Left kidney (tissue), 2 donors: ENCODE results near the gene IRF2. TPM values are rescaled to one million over a fixed set of nuclear protein-coding genes. Genes with fewer than 3 reads are reported as not detected.

Experiments used
- DNase-seq: peaks from one replicate; pipeline ENCODE4 v3.0.0-alpha.2; 2013
- polyA plus RNA-seq: library from polyadenylated mRNA; unstranded; fragments of 120-200 nt; gene quantifications from one replicate; pipeline ENCODE4 v1.2.1, GENCODE V29; 2013; ENCODE audit not compliant: insufficient read length

IRF2 gene
- polyA plus RNA-seq, 1 donor: 28.9 TPM

DNA sequence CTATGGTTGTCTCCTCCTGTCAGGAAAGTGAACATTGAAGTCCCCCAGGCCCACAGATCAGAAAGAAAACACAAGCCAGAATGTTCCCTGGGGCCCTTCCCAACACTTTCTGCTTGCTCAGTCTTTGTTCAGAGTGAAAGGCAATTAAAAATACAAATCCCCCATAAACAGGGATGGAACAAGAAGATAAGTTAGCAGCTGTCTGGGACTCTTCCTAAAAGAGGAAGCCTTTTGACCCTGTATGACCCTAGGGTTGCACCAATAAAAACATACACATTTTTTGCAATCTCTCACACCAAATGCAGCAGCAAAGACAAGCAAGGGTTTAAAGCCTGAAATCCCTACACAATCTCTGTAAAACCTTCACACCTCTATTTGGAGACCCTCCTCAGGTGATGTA lies 22.6 kb downstream of the IRF2 start:
- DNase-seq: no peak

DNA sequence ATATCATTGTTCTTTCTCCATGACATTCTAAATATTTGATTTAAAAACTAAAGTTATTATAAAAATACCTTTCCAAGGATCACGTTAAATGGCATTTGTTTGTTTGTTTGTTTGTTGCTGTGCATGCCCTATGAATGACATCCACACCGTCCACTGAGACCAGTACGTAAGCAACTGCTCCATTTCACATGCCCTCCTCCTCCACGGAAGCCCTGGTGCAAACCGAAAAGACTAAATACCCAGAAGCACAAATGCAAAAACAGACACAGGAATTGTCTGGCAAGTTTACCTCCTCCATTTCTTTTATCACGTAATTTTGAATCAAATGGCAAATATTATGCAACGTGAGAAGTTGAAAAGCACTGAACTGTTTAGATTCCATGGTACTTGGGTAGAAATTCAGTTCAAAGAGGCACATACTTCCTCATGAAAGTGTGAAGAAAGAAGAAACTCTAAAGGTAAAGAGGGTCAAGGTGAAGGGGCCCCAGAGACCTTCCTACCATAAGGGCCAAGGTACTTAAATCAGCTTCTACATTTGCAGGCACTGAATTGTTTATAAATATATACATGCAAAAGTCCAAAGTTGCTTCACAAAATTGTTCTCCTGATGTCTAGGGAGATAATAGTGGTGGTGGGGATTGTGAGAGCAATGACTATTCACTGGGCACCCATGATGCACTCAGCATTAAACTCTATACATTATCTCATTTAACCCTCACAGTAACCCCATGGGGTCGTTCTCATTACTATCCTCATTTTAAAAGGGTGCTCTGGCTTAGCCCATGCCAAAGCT lies 23.4 kb downstream of the IRF2 start:
- no peak for DNase-seq

DNA sequence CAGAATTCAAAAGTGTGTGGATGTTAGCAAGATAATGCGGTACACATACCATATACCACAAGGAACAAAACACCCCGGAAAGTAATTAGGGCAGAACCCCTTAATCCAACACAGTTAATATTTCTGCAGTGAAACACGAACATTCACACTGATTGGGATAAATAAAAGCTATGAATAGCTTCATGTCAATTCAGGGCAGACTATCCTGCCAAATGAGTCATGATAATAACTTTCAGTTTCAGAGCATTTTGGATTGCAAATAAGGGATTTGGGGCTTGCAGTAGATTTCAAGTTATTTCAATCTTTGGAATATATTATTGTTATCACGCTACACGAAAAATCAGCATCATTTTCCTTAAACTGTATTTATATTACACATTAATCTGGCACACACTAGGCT lies 24.3 kb downstream of the IRF2 start:
- no peak for DNase-seq

DNA sequence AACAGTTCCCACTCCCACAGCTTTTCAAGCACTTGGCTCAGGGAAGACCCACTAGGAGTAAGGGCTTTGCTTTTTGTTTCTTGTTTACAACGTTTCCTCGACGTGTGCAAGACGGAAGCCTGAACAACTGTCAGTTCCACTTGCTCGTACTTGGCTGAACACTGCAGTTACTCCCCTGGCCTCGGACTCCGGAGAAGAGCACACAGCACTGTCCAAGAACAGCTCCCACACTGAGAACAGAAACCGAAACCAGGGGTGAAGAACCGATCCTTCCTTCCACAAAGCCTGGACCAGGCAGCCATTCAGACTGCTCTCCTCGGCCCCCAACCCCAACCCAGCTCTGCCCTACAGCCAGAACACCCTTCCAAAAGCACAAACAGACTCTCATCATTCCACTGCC lies 25.5 kb downstream of the IRF2 start:
- no peak for DNase-seq

DNA sequence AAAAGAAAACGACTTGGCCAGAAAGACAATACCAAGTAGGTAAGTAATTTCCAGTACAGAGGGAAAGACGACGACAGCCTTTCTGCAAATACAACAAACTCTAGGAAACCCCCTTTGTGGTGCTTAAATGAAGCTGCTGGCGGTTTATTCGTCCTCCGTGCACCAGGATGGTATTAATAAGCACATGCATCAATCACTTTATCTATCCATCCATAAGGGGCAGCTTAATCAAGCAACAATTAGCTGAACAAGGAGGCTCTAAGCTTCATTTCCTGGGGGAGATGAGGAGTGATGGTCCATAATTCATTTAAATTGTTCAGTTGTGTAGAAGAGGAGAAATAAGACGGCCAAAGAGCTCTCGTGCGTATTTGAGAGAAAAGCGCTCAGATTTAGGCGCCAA lies 26.2 kb downstream of the IRF2 start:
- DNase-seq: no peak

DNA sequence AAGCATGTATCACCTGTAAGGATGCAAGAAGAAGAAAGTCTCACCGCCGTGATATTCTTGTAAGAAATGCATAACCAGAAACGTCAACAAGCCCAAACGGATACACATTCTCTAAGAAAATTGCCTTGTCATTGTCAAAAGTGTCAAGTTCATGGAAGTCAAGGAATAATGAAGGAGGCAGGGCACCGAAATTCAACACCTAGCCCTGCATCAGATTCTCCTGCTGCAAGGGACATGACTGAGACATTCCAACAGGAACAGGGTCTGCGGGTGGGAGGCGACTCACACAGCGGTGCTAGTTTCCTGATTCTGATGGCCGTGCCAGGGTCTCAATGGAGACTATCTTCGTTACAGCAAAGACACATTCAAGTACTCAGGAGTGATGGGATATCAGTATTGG lies 26.7 kb downstream of the IRF2 start:
- no peak for DNase-seq

DNA sequence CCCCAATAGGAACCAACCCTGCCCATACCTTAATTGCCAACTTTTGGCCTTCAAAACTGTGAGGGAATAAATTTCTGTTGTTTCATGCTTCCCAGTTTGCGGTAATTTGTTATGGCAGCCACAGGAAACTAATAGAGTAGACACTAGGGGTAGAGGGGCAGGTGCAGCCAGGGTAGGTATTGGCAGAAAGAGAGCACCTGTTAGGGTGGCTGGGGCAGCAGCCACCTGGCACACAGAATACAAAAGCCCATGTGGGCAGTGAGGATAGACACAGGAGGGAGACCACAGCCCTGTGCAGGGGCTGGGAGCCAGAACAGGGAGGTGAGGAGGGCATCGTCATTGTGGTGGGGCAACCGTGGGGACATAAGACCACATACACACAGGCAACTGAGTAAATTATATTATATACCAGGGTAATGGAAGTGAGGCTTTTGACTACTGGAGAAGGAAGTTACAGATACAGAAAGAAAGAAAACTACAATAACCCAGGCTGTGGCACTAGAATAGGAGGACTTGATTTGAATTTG lies 28.2 kb downstream of the IRF2 start:
- no peak for DNase-seq

DNA sequence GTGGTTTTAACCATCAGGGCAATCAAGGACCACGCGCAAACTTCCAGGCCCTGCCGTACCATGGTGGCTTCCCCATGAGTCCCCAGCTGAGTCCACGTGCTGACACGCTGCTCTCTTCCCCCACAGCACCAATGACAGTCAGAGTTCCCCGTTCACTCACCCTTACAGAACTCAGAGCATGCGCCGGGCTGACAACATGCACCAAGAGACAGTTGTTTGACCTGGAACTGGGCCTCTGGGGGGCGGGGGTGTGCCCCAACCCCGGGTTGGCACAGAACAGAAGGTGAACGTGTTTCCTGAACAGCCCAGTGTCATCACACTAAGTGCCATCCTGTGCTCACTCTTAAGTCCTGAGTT lies 29.4 kb downstream of the IRF2 start:
- DNase-seq: no peak

DNA sequence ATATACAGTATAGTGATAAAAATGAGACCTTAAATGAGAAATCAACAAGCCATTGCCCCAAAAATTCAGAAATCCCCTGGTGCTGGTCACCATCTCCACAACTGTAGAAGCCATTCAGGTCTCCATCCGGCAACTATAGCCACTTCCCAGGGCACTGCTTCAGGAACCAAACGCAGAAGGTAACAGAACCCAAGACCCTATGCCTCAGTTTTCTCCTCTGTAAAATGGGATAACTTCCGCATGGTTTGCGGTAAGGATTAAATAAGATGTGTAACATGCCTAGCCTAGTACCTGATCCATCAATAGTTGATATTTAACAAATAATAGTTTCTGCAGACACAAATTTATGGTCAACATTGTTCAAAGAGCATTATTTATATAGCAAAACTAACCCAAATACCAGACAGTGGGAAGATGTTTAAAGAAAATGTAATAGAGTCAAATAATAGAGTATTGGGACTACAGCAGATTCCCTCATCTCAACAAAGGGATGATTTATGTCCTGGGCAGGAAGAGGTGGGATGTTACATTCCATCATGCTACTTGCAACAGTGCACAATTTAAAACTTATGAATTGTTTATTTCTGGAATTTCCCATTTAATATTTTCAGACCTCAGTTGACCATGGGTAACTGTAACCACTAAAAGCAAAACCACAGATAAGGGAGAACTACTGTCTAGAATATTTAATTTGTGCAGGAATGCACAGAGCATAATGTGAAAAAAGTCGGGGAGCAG lies 30.0 kb downstream of the IRF2 start:
- DNase-seq: no peak

DNA sequence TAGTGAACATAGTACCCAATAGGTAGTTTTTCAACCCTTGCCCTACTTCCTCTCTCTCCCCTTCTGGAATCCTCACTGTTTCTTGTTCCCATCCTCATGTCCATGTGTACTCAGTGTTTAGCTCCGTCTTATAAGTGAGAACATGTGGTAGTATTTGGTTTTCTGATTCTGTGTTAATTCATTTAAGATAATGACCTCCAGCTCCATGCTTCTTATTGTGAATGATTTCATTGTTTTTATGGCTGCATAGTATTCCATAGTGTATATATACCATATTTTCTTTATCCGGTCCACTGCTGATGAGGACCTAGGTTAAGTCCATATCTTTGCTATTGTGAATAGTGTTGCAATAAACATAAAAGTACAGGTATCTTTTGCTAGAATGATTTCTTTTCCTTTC lies 31.0 kb downstream of the IRF2 start:
- DNase-seq: no peak

DNA sequence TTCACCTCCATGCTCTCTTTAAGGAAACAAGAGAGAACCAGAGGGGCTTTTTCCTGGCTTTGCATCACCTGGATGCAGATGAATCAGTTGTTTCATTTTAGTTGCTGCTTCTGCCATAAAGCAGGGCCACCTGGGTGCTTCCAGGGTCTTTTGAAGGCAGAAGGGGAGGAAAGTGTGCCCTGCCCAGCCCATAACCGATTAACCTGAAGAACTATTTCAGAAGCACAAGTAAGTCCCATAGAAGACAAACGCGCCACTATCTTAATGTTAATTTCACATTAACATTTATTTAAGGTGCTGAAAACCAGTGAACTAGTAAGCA lies 32.1 kb downstream of the IRF2 start:
- DNase-seq: no peak

DNA sequence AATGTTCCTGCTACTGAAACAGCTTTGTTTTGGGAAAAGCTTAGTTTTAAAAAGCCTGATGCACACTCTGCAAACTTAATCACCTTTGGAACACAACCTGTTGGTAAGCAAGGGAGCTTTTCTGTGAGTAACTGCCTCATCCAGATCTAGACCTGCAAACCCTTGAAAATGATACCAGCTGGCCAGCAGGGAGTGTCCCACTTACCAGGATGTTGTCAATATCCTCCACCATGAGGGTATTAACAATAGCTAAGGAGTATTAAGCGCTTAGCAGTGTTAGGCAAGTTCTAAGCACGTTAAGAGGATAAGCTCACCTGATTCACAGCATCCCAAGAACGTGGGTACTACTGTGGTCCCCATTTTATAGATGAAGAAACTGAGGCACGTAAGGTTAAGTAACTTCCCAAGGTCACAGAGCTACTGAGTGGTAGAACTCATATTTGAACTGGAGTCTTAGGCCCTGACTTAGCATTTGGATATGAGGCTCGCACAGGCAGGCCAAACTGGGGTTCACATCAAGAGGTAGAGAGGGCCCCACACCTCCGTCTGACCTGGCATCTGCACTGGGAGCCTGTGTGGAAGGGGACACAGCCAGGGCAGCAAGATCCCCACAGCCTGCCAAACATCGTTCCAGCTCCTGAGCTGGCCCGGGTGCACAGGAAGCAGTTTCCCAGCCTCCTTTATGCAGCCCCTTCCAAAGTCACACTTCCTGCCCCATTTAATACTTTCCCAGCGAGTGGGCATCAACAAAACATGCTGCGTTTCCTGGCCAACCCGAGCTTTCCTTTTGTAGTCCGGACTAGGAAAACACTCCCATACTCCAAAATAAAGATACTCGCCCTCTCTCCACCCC lies 32.7 kb downstream of the IRF2 start:
- DNase-seq: no peak

DNA sequence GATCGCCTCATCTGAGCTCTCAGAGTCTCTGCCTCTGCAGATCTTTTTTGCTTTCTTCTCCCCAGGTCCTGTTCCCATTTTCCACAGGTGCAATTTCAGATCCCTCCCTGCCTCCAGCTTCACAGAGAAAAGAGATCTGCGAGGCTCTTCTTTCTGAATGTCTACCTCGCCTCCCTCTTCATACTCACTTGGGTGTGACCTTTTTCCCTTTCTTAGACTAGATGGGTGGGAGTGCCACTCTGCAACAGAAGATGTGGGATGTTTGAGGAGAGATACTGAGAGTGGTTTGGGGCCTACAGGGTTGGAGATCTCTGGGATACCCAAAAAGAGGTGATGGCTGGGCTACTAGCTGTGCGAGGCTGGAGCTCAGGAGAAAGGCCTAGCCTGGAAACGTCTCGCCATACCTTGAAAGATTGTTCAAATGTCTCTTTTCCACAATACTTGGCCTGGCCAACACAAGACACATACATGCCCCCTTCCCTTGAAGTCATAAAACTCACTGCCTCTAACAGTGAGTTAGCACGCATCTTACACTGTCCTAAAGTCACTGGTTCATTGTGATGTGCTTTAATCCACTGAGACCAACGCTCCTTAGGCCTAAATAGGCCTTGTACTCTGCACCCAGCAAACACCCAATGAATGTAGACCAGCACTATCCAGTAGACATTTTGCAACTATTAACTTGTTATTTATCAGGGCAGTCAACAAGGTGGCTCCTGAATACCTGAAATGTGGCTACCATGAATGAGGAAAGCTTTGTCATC lies 33.6 kb downstream of the IRF2 start:
- DNase-seq: no peak

DNA sequence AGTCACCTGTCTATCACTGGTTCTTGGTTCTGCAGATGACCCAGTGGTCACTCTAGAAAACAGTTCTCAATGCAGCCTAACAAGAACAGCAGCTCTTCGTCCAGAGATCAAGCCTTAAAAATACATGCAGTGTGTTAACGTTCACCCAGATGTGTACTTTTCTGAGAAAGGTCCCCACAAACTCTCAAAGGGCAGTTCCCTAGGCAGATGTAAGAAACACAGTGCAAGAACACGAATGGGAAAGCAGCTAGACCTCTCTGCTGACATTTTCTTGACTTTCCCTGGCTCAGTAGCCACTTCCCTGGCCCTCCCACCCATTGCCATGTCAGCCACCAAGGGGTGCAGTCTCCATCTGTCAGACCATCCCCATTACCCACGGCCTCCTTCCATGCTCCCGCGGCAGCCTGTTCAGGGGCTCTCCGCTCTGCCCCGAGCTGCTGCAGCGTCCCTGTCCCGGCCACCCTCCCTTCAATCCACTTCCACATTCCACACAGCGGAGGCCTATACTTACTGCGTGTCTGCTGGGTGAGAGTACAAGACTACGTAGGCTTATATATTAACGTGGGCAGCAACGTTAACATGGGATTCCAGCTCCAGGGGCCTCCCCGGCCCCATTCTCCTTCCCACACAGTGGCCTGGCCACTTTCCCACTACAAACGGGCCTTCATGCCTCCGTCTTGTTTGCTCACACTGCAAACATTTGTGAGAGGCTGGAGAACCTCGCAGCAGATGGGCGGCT lies 34.3 kb downstream of the IRF2 start:
- DNase-seq: no peak

DNA sequence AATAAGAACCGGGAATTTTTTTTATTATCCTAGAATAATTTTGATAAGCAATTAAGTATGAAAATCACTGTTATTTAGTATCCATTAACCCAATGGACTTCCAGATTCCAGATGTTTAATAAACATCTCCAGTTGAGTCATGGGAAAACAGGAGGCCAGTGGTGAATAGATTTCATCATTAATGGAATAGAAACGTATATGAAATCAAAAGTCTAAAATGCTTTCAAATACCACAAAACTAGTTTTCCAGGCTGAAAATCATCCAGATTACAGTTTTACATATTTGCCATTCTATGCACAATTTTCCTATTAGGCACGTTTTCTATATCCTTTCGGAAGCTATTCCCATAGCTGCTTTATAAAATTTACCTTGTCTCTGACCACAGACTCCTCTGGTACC lies 35.0 kb downstream of the IRF2 start:
- DNase-seq: no peak

DNA sequence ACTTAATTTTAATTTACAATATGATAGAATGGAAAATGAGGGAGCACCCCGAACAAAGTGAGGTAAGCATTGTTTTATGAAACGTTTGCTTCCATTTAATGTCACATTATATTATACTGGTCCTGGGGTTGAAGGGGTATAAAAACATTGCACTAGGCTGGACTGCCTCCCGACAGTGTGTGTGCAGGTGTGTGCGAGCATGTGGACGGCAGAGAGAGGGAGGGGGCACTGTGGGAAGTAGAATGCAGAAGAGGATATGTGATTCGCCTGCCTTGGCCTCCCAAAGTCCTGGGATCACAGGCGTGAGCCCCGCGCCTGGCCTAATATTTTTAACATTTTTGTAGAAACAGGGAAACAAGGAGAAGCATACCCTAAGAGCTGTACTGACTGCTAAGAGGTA lies 36.0 kb downstream of the IRF2 start:
- no peak for DNase-seq

DNA sequence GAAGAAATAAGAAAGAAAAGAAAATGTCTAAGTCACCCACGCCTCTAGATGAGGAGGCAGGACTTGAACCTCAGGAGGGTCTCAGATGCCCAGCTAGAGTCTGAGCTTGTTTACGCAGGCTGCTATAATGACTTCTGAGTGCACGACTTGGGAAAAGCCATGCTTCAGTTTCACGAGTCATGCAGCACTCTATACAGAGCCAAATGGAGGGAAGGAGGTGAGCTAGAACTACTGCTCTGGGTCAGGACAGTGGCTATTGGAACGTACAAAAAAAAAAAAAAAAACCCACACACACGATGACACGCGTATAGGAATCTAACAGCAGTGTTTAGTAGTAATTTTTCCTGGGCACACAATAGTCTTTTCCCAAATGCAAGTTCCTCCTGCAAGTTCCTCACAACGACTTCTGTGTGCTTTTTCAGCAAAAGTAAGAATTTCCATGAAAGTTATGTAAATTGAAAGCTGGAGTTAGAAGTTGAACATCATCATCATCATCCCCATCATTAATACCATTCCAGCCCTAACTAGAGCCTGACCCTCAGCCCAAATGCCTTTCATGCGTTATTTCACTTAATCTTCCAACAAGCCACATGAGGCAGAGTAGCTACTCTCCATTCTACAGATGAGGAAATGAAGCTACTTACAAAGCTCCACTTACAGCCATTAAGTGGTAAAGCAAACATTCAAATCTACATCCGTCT lies 36.6 kb downstream of the IRF2 start:
- DNase-seq: no peak

DNA sequence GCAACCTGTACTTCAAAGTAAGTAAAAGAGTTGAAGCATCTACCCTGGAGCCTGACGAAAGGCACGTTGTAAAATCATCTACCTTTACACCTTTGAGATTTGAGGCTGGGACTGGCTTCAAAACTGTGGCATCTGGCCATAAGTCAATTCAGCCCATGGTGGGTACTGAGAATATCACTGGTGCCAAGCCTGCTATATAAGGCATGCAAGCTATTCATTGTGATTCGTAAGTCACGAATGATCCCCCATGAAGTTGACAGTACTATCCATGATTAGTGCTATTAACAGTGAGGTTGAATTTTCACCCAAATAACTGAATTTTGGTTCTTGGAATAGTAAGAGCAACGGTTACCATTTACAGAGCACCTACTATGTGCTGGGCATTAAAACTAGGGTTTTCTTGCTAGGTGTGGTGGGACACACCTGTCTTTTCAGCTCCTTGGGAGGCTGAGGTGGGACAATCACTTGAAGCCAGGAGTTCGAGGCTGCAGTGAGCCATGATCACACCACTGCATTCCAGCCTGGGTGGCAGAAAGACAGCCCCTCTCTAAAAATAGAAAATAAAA lies 39.8 kb downstream of the IRF2 start:
- DNase-seq: no peak

DNA sequence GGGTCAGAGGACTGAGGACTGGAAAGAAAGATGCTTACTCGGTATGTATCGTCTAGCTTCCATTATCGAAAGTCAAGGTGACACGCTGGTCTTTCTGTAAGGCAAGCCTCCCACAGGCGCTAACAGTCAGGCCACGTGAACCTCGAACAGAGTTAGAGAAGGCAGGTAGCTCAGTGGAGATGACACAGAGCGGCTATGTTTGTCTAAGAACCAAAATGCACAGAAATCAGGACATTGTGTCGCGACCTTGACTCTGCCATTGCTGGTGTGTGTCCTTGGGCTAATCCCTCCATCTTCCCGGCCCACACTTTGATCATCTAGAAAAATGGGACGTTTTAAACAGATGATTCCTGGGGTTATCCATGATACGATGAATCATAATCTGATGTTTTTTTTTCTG lies 40.3 kb downstream of the IRF2 start:
- DNase-seq: no peak

DNA sequence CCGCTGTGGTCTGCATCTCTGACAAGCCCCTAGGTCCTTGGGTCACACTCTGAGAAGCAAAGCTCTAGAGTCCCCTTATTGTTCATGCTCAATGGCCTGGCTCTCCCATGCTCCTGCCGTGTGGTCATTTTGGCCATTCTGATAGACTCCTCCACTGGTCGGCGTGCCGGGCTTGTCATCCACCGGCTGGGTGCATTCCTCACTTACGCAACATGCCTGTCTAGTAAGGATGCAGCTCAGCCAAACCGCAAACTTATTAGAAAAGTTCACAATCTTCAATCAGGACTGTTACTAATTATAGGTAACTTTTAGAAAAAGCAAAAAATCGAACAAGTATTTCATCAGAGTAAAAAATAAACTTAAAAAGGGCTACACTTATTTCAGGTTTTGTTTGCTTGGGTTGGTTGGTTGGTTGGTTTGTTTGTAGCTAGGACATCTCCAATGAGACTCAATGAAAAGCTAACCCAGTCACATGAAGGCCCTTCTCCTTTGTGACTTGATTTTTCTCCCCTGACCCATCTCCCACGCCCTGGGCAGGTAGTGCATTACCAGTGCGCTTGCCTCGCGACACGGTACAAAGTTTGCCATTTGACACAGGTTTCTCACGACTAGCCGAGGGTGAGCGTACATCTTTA lies 41.0 kb downstream of the IRF2 start:
- no peak for DNase-seq
